IPS-NIHi11 (cell line): ENCODE results near the gene WNT10A.
"Not testable (repeated sequence)": the region's sequence is repeated elsewhere in the genome, so short reads cannot be mapped to it uniquely, and the experiment has no call there.

ENCODE experiments used
- DNase-seq: peaks from one replicate; pipeline ENCODE4 v3.0.0; 2012; ENCODE audit warnings: mixed read lengths, low spot score

Gene WNT10A

DNA sequence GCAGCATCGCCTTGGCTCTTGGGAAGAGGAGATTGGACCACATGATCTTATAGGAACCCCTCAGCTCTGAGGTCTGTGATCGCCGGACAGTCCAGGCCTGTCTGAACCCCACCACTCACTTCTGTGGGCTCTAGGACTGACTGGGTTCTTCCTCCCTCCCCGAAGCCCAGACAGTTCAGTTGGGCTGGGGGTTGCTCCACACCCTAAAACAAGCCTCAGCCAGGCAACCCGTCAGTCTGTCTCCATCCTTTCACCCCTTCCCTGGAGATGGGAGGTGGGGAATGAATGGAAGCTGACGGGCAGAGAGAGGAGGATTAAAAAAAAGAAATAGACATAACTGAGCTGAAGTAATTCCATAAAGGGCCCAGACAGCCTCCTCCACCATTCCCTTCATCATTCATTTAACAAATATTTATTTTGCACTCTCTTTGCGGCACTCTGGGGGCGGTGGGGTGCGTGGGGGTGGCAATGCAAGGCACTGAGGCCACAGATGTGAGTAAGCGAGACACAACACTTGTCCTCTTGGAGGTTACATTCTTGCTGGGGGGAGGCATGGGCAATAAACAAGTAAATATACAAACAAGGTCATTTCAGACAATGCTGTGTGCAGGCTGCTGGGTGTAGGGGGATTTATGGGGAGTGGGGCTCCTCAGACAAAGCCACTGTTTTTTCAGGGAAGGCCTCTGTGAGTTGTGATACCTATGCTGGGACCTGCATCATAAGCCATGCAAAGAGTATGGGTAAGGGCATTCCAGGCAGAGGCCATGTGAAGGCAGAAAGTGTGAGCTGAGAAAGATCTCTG is 12.9 kb downstream of the WNT10A start:
- no peak for DNase-seq

GRCh38 chr2:218894151-218894879 is 13.7 kb downstream of the WNT10A start:
- DNase-seq: no peak

- DNase-seq: no peak
These were observed 14.2 kb downstream of the WNT10A start for GRCh38 chr2:218894880-218895157.

DNA sequence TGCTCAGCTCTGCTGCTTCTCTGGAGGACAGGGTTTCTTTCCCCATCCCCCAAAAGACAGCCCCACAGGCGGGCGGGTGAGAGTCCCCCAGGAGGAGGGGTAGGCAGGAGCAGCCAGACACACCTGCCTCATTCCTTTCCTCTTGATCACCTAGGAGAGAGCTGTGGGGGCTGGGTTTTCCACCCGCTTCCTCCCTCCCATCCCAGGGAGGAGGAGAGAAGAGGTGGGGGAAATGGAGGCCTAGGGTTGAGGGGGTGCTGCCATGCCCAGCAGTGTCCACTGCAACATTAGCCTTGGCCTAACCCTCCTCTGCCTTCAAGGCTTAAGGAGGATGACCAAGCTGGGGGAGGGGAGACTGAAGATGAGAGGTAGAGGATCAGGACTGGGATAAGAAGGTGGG is 14.7 kb downstream of the WNT10A start:
- DNase-seq: no peak

DNA sequence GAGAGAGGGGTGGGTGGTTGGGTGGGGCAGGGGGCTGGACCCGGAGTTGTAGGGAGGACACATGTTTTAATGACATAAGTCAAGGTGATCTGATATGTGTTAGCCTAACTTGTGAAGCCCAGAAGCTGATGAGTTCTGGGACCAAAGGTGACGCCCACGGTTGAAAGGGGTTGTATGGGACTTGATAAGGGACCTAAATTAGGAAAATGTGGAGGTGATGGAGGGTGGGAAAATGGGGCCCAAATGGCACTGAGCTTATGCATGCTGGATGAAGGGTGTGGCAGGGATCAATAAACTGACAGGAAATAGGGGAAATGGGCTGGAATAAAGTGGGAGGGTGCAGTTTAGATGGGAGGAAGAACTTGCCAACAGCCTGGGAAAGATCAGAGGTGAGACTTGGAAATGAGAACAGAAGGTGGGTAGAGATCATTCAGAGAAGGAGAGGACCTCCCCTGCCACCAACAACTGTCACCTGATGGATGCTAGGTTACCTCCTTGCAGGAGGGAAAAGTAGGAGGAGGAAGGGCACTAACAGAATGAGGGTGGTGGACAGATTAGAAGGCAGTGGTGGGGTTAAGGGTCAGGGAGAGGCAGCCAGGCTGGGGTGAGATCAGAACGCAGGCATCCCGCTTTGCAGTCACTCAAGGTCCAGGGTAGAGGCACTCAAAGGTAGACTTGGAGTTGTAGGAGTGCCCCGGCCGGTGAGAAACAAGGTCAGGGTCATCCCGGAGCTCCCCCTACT is 15.3 kb downstream of the WNT10A start:
- no peak for DNase-seq

- DNase-seq: peak; percentile 74
These were observed 16.1 kb downstream of the WNT10A start for GRCh38 chr2:218896501-218897393.

GRCh38 chr2:218897394-218898108 is 16.9 kb downstream of the WNT10A start:
- DNase-seq: no peak

DNA sequence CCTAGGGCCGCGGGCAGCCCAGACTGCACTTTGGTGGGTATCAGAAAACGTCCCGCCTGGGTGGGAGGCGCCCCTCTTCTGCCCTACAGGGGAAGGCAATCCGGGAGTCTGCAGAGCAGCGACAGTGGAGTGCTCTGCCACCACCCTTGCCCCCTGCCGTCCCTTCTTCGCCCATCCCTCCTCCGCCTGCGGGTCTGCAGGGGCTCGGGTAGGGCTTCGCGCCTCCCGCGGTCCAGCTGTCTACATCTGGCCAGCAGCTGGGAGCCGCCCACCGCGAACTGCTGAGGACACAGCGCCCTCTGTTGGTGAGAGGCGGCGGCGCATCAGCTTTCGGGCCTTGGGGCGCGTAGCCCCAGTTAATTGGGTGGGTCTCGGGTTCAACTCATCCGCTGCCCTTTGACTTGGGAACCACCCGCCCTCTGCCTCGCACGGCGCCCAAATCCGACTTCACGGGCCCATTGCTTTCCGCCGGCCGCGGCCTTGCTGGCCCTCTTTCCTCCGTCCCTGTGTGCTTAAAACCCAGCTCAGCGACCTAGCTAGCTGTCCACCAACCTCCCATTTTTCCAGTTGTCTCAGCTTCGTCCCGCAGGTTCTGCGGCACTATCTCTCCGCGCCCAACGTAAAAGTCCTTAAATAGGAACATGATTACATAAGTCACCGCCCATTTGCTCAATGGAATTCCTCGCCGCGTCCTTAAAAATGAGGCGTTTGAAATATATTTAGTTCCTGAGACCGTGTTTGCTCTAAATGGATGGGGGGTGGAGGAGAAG is 17.6 kb downstream of the WNT10A start:
- peak; percentile 90 for DNase-seq

GRCh38 chr2:218899147-218899546 is 18.5 kb downstream of the WNT10A start:
- DNase-seq: no peak

DNA sequence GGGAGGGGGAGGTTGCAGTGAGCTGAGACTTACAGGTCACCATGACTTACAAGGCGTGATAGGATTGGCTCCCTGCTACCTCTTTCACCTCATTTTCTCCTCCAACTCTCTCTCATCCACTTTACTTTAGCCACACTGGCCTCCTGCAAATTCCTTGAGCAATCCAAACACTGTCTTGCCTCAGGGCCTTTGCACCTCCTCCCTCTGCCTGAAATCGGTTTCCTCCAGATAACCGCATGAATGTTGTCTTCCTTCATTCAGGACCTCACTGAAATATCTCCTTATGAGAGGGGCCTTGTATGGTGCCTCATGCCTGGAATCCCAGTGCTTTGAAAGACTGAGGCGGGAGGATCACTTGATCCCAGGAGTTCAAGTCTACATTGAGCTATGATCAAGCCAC is 21.8 kb downstream of the WNT10A start:
- no peak for DNase-seq

GRCh38 chr2:218904176-218904575 is 23.5 kb downstream of the WNT10A start:
- DNase-seq: no peak

DNA sequence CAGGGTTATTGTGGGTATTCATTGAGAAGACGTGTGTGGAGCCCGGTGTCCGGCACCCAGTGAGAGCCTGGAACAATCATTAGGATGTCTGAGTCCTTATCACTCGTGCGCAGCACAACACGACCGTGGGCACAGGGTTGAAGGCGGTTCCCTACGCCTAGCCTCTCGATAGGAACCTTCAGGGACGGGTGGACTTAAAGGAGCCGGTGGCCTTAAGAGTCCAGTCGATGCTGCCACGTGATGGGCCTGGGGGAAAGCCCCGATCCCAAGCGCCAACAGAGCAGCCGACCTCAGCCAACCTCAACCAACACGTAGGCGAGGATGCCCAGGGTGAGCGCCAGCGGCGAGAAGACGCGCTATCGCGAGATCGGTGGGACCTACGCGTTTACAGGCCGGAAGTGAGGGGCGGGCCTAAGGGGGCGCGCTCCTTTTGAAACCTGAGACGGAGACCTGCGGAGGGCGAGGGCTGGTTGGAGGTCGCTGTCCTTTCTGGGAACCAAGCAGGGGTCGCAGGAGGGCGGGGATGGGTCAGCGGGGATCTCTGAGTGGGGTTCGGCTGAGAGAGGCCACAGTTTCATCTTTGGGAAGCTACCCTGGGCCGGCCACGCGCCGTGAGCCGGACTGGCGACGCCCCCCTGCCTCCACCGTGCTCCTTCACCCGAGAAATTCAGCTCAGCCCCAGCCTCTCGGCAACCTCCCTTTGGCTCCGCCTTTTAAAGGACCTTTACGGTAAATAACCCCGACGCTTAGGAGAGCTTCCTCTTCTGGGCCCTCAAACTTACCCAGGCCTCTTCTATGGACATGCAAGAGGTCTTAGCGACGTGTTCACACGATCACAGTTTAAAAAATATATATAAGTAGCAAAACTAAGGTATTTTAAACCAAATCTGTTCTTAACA is 28.3 kb downstream of the WNT10A start:
- peak; percentile 96 for DNase-seq

DNA sequence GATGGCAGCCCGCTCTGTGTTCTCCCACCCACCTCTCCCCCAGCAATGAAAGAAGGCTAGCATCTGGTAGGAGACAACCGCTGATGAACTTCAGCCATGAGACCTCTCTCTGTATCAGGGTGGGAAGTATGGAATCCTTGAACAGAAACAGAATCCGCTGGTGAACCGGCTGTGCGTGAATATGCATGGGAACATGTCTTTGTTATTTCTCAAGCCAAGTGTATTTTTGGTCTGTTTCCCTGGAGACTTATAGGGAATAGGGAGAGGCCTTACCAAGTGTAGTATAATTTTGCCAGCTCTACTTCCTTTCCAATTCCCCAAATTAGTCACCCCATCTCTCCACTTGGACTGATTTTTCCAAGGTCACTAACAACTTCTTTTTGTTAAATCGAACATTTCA is 30.1 kb downstream of the WNT10A start:
- DNase-seq: no peak

GRCh38 chr2:218920504-218920903 is 39.9 kb downstream of the WNT10A start:
- DNase-seq: no peak

GRCh38 chr2:218924757-218925156 is 44.1 kb downstream of the WNT10A start:
- DNase-seq: no peak

DNA sequence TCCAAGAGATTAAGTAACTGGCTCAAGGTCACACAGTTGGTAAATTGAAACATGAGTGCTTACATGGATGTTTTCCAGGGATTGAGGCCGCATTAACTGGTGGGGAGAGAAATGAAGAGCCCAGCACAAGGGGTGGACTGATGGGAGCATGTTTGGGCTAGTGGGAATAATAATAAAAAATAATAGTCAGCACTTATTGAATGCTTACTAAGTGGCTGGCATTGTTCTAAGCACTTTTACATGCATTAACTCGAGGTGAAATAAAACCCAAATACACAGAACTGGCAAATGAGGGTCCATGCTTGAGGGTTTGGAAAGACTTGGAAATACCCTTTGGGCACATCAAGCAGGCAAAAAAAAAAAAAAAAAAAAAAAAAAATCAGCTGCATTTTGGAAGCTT is 44.8 kb downstream of the WNT10A start:
- DNase-seq: no peak

DNA sequence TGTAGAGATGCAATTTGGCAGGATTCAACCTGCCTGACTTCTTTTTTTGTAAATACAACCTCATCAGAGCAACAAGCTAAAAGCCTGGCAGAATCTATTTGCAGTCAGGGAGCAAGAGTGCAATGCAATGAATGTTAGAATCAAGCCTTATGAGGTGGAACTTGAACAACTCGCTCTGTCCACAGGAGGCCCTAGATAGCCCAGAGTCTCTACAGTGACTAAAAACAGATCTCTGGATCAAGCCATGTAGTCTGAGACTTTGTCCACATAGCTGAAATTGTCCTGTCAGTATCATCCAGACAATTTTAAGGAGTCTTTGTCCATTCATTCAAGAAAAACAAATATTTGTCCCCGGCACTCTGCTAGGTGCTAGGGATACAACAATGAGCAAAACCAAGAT is 46.8 kb downstream of the WNT10A start:
- no peak for DNase-seq

DNA sequence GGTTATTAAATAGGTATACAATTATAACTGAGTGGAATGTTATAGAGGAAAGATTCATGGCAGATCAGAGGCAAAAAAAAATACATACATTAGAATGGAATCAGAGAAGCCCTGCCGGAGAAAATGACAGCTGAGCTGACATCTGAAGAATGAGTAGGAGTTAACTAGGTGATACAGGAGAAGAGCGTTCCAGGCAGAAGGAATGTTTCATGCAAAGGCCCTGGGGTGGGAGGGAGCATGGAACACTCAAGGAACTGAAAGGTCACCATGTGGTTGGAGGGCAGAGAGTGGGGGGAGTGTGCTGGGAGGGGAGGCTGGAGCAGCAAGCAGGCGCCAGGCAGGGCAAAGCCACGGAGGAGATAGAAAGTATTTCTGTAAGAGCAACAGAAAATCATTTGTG is 47.2 kb downstream of the WNT10A start:
- no peak for DNase-seq

- DNase-seq: not testable (repeated sequence)
These were observed 49.8 kb downstream of the WNT10A start for GRCh38 chr2:218930488-218930887.

GRCh38 chr2:218931751-218932150 is 51.1 kb downstream of the WNT10A start:
- not testable (repeated sequence) for DNase-seq
